Activated CD4-positive, alpha-beta T cell treated with anti-CD3 and anti-CD28 coated beads for 24 hours (primary cell): ENCODE results near the gene B4GALNT2.
A peak's percentile ranks its signal among the peaks of the same experiment; 100 is the strongest.
"Not testable (repeated sequence)": the region's sequence is repeated elsewhere in the genome, so short reads cannot be mapped to it uniquely, and the experiment has no call there.

ENCODE experiments used
- DNase-seq, 2 donors: peaks; one replicate each; pipeline ENCODE4 v3.0.0-alpha.2; 2020; ENCODE audit warnings: low read depth in 2 of 2

Gene B4GALNT2

GRCh38 chr17:49132699-49133364 lies at the start of gene B4GALNT2:
Gene B4GALNT2, plus strand, starts transcription at chr17:49132769. Its CDS starts 24 bp downstream, at chr17:49132793.
- DNase-seq, result peak in 1 of 2 donors; percentile 6

GRCh38 chr17:49085046-49085445 lies 47.5 kb upstream of the B4GALNT2 start:
- DNase-seq, result not testable (repeated sequence)

- no peak for DNase-seq
Observed at GRCh38 chr17:49085565-49086315, 46.8 kb upstream of the B4GALNT2 start.

- no peak for DNase-seq
Observed at GRCh38 chr17:49086316-49086605, 46.3 kb upstream of the B4GALNT2 start.

GRCh38 chr17:49086649-49087048 lies 45.9 kb upstream of the B4GALNT2 start:
- no peak for DNase-seq

GRCh38 chr17:49089094-49089493 lies 43.5 kb upstream of the B4GALNT2 start:
- no peak for DNase-seq

- no peak for DNase-seq
Observed at GRCh38 chr17:49090878-49091594, 41.5 kb upstream of the B4GALNT2 start.

- no peak for DNase-seq
Observed at GRCh38 chr17:49093131-49093530, 39.4 kb upstream of the B4GALNT2 start.

- no peak for DNase-seq
Observed at GRCh38 chr17:49100601-49101000, 32.0 kb upstream of the B4GALNT2 start.

- no peak for DNase-seq
Observed at GRCh38 chr17:49101054-49101534, 31.5 kb upstream of the B4GALNT2 start.

GRCh38 chr17:49103360-49103759 lies 29.2 kb upstream of the B4GALNT2 start:
- not testable (repeated sequence) for DNase-seq

GRCh38 chr17:49104511-49105074 lies 28.0 kb upstream of the B4GALNT2 start:
- no peak for DNase-seq

GRCh38 chr17:49106321-49107210 lies 26.0 kb upstream of the B4GALNT2 start:
- DNase-seq, result no peak

- no peak for DNase-seq
Observed at GRCh38 chr17:49107211-49107557, 25.4 kb upstream of the B4GALNT2 start.

GRCh38 chr17:49108318-49108717 lies 24.3 kb upstream of the B4GALNT2 start:
- no peak for DNase-seq

- DNase-seq, result no peak
Observed at GRCh38 chr17:49110509-49110908, 22.1 kb upstream of the B4GALNT2 start.

GRCh38 chr17:49111934-49112333 lies 20.6 kb upstream of the B4GALNT2 start:
- DNase-seq, result no peak

- no peak for DNase-seq
Observed at GRCh38 chr17:49112936-49113335, 19.6 kb upstream of the B4GALNT2 start.

- no peak for DNase-seq
Observed at GRCh38 chr17:49114703-49115102, 17.9 kb upstream of the B4GALNT2 start.

GRCh38 chr17:49117587-49118230 lies 14.9 kb upstream of the B4GALNT2 start:
- DNase-seq, result no peak

- DNase-seq, result no peak
Observed at GRCh38 chr17:49120166-49120565, 12.4 kb upstream of the B4GALNT2 start.
